SK-N-SH (cell line): ENCODE measurements around the gene C8B. TPM values are rescaled to one million over a fixed set of nuclear protein-coding genes. Genes with fewer than 3 reads are reported as not detected.

Source experiments
- CTCF ChIA-PET: fragments of 300-600, 350-600 bp; formaldehyde crosslinking; extraction: SDS; loops from one replicate; lab custom pipeline; 2021; lab: Yijun Ruan, JAX
- POLR2A ChIA-PET: fragments of 350-600 bp; sonication (Branson Sonifier 250); formaldehyde crosslinking; extraction: SDS; loops from one replicate; lab custom pipeline; 2020; ENCODE audit warnings: antibody characterized with exemption, inconsistent platforms; lab: Yijun Ruan, JAX
- DNase-seq: peaks from one replicate; pipeline ENCODE4 v3.0.0; 2012
- H2AFZ ChIP-seq: fragments of 200-600 bp; sonication (generic); 2 replicates; pipeline ENCODE4 v1.8.1; 2016; ENCODE audit warnings: antibody characterized with exemption, mild to moderate bottlenecking, low read depth
- H3F3A ChIP-seq: fragments of 200-600 bp; sonication (generic); replicated peaks from 2 replicates; pipeline ENCODE3; 2016; ENCODE audit warnings: antibody characterized with exemption, mild to moderate bottlenecking; ENCODE audit not compliant: insufficient read depth
- H3K27ac ChIP-seq, 2 experiments: fragments of 200-500 bp in 1 of 2; fragments of 200-600 bp in 1 of 2; sonication (Bioruptor generic) in 1 of 2; sonication (generic), shearing (Covaris generic) in 1 of 2; 2 replicates each; pipeline versions ENCODE4 v1.5.1 to v1.6.1; 2014 to 2016; ENCODE audit warnings: low read depth in 2 of 2, inconsistent platforms in 1 of 2, low read length in 1 of 2, mild to moderate bottlenecking in 1 of 2, mixed read lengths in 1 of 2
- H3K27me3 ChIP-seq: fragments of 200-600 bp; sonication (generic), shearing (Covaris generic); 2 replicates; pipeline ENCODE4 v1.6.1; 2016; ENCODE audit warnings: mixed run types; ENCODE audit not compliant: insufficient read depth
- H3K36me3 ChIP-seq, 2 experiments: fragments of 200-500 bp in 1 of 2; fragments of 200-600 bp in 1 of 2; sonication (Bioruptor generic) in 1 of 2; sonication (generic) in 1 of 2; replicated peaks in 1 of 2; 2 replicates each; pipeline versions ENCODE3 to v1.5.1; 2014 to 2016; ENCODE audit warnings: low read length in 1 of 2, mild to moderate bottlenecking in 1 of 2; ENCODE audit not compliant: insufficient read depth in 2 of 2, control insufficient read depth in 1 of 2
- H3K4me1 ChIP-seq, 2 experiments: fragments of 200-500 bp in 1 of 2; fragments of 200-600 bp in 1 of 2; sonication (Bioruptor generic) in 1 of 2; sonication (generic), shearing (Covaris generic) in 1 of 2; 2 replicates each; pipeline versions ENCODE4 v1.5.1 to v1.6.1; 2014 to 2016; ENCODE audit warnings: low read depth in 1 of 2, low read length in 1 of 2, mixed run types in 1 of 2; ENCODE audit not compliant: insufficient read depth in 2 of 2, control insufficient read depth in 1 of 2
- H3K4me2 ChIP-seq: fragments of 200-600 bp; sonication (generic), shearing (Covaris generic); 2 replicates; pipeline ENCODE4 v1.6.1; 2017; ENCODE audit warnings: mixed run types
- H3K4me3 ChIP-seq, 2 experiments: fragments of 200-500 bp in 1 of 2; fragments of 200-600 bp in 1 of 2; sonication (Bioruptor generic) in 1 of 2; sonication (generic), shearing (Covaris generic) in 1 of 2; 2 replicates each; pipeline versions ENCODE4 v1.5.1 to v1.8.1; 2014 to 2016; ENCODE audit warnings: low read depth in 2 of 2, inconsistent platforms in 1 of 2, low read length in 1 of 2, mild to moderate bottlenecking in 1 of 2, mixed read lengths in 1 of 2, moderate library complexity in 1 of 2
- H3K79me2 ChIP-seq: fragments of 200-600 bp; sonication (generic); 2 replicates; pipeline ENCODE4 v1.8.1; 2017; ENCODE audit warnings: mild to moderate bottlenecking; ENCODE audit not compliant: insufficient read depth
- H3K9ac ChIP-seq: fragments of 200-600 bp; sonication (generic); 2 replicates; pipeline ENCODE4 v1.6.1; 2017; ENCODE audit warnings: mixed run types
- H3K9me2 ChIP-seq: fragments of 200-600 bp; sonication (generic); 2 replicates; pipeline ENCODE4 v1.6.1; 2017; ENCODE audit warnings: mixed run types
- H3K9me3 ChIP-seq: fragments of 200-600 bp; sonication (generic); 2 replicates; pipeline ENCODE4 v1.6.1; 2017; ENCODE audit warnings: mixed run types, mild to moderate bottlenecking, moderate library complexity
- H4K20me1 ChIP-seq: fragments of 200-600 bp; sonication (generic); 2 replicates; pipeline ENCODE4 v1.6.1; 2017; ENCODE audit warnings: mild to moderate bottlenecking, mixed run types; ENCODE audit not compliant: insufficient read depth
- CHD2 ChIP-seq: fragments of 150-350 bp; IDR thresholded peaks from 2 replicates; pipeline ENCODE4 v1.6.1; 2018; ENCODE audit warnings: low read length; ENCODE audit not compliant: partially characterized antibody
- CTCF ChIP-seq: fragments of 200-600 bp; sonication (generic); IDR thresholded peaks from 2 replicates; pipeline ENCODE4 v1.6.1; 2017; ENCODE audit warnings: antibody characterized with exemption, mild to moderate bottlenecking, moderate library complexity
- EP300 ChIP-seq, 2 experiments: IDR thresholded peaks; 2 replicates each; pipeline versions ENCODE4 v1.4.0 to v1.6.1; 2012; ENCODE audit warnings: borderline replicate concordance in 1 of 2, low read depth in 1 of 2, low read length in 1 of 2
- EZH2phosphoT487 ChIP-seq: fragments of 200-600 bp; sonication (generic); IDR thresholded peaks from 2 replicates; pipeline ENCODE4 v1.6.1; 2017; ENCODE audit warnings: low read depth, mixed run types, mild to moderate bottlenecking, antibody characterized with exemption, moderate library complexity, borderline replicate concordance
- FOSL2 ChIP-seq: IDR thresholded peaks from 2 replicates; pipeline ENCODE4 v1.4.0; 2012; ENCODE audit warnings: low read depth, mild to moderate bottlenecking, moderate library complexity, borderline replicate concordance
- FOXJ3 ChIP-seq: sonication (generic); formaldehyde crosslinking; IDR thresholded peaks from 2 replicates; pipeline ENCODE4 v1.5.1; 2020; ENCODE audit warnings: mild to moderate bottlenecking, missing genetic modification reagents
- GABPA ChIP-seq: IDR thresholded peaks from 2 replicates; pipeline ENCODE4 v1.4.0; 2012; ENCODE audit warnings: low read depth, mild to moderate bottlenecking
- IRF3 ChIP-seq: fragments of 150-350 bp; IDR thresholded peaks from 2 replicates; pipeline ENCODE4 v1.6.1; 2016; ENCODE audit warnings: mild to moderate bottlenecking, low read depth, low read length
- MAX ChIP-seq: IDR thresholded peaks from 2 replicates; pipeline ENCODE4 v1.4.0; 2012; ENCODE audit warnings: low read depth
- MEF2A ChIP-seq: IDR thresholded peaks from 2 replicates; pipeline ENCODE4 v1.4.0; 2012; ENCODE audit warnings: low read depth, borderline replicate concordance
- PBX3 ChIP-seq: IDR thresholded peaks from 2 replicates; pipeline ENCODE4; 2012
- RCOR1 ChIP-seq: fragments of 150-350 bp; IDR thresholded peaks from 2 replicates; pipeline ENCODE4 v1.6.1; 2017; ENCODE audit warnings: antibody characterized with exemption, low read length
- REST ChIP-seq: IDR thresholded peaks from 2 replicates; pipeline ENCODE4 v1.6.1; 2012; ENCODE audit warnings: mild to moderate bottlenecking, low read depth, low read length, moderate library complexity
- SIN3A ChIP-seq: IDR thresholded peaks from 2 replicates; pipeline ENCODE4 v1.6.1; 2012; ENCODE audit warnings: low read depth, mild to moderate bottlenecking, low read length, moderate library complexity, borderline replicate concordance
- TEAD4 ChIP-seq: IDR thresholded peaks from 2 replicates; pipeline ENCODE4 v1.4.0; 2012; ENCODE audit warnings: mild to moderate bottlenecking, borderline replicate concordance; ENCODE audit not compliant: insufficient read depth
- USF1 ChIP-seq: IDR thresholded peaks from 2 replicates; pipeline ENCODE4 v1.4.0; 2012; ENCODE audit warnings: low read depth, borderline replicate concordance
- USF2 ChIP-seq: fragments of 150-350 bp; IDR thresholded peaks from 2 replicates; pipeline ENCODE4 v1.6.1; 2017; ENCODE audit warnings: antibody characterized with exemption, low read length, low read depth, borderline replicate concordance
- ZBTB33 ChIP-seq: IDR thresholded peaks from 2 replicates; pipeline ENCODE4 v1.4.0; 2012; ENCODE audit warnings: low read depth, borderline replicate concordance
- WGBS: methylation state at CpG from one replicate; pipeline ENCODE4 v1.1.6; 2017; ENCODE audit warnings: low lambda C conversion rate; 5-methylcytosine and 5-hydroxymethylcytosine counted together
- polyA plus RNA-seq, 3 experiments: library from polyadenylated mRNA; depleted of rRNA; stranded (reverse); fragments of >200 nt; gene quantifications; 2 replicates each; pipeline ENCODE4 v1.2.3, GENCODE V29; 2012

The C8B gene
- polyA plus RNA-seq, 1 of the 3 experiments (the other 2 are of a cell fraction) = not detected

GRCh38 chr1:56931686-56932085 lies 34.1 kb downstream of the C8B start:
- H3K27ac ChIP-seq = no peak overlapping the region
- H3K79me2 ChIP-seq = no peaks in the 10 kb centered on the region
- no peaks in the 10 kb centered on the region for H3F3A ChIP-seq
- no peak overlapping the region for H3K9ac ChIP-seq
- no peaks in the 10 kb centered on the region for H3K9me2 ChIP-seq
- WGBS = 61% methylated on average over 3 of the region's 3 CpGs
- H3K27me3 ChIP-seq = no peaks in the 10 kb centered on the region
- POLR2A ChIA-PET = no interaction called here
- H3K36me3 ChIP-seq = no peaks in the 10 kb centered on the region
- H4K20me1 ChIP-seq = no peaks in the 10 kb centered on the region
- CTCF ChIA-PET = interaction anchor here (0.7 kb wide), 1 partner anchor 100 kb away, joined by 3 read pairs; no protein-coding TSS in a partner anchor
- H3K4me1 ChIP-seq = no peaks in the 10 kb centered on the region; a peak in 1 of 4 replicates
- H3K4me3 ChIP-seq = no peak overlapping the region
- no peak for DNase-seq
- no peaks in the 10 kb centered on the region for H3K9me3 ChIP-seq
- TF ChIP-seq USF2 (no peak), GABPA (no peak), ZBTB33 (no peak), REST (no peak), EZH2phosphoT487 (no peak), USF1 (no peak), MEF2A (no peak), CTCF (no peak), CHD2 (no peak), FOXJ3 (CRISPR knock-in tag) (no peak), SIN3A (no peak), IRF3 (no peak), FOSL2 (no peak), EP300 (IDR thresholded peaks at IDR 0.05; ENCODE audit: borderline replicate concordance in 1 of 2, low read depth in 1 of 2, low read length in 1 of 2) (no peak), RCOR1 (no peak), MAX (no peak), PBX3 (no peak), TEAD4 (no peak)
- H2AFZ ChIP-seq = no peak overlapping the region
- H3K4me2 ChIP-seq = no peak overlapping the region
